HTR-8/SVneo (cell line): ENCODE measurements around the gene NF1.
"Not testable (repeated sequence)": the region's sequence is repeated elsewhere in the genome, so short reads cannot be mapped to it uniquely, and the experiment has no call there.

Experiments used
- DNase-seq: peaks from one replicate; pipeline ENCODE4 v3.0.0; 2011; ENCODE audit warnings: low spot score, mixed read lengths; ENCODE audit not compliant: insufficient read length
- FAIRE-seq: peaks from 2 replicates; lab custom pipeline; 2011; peaks lifted over from hg19 to GRCh38; lab: Jason Lieb, UNC

Gene NF1

DNA sequence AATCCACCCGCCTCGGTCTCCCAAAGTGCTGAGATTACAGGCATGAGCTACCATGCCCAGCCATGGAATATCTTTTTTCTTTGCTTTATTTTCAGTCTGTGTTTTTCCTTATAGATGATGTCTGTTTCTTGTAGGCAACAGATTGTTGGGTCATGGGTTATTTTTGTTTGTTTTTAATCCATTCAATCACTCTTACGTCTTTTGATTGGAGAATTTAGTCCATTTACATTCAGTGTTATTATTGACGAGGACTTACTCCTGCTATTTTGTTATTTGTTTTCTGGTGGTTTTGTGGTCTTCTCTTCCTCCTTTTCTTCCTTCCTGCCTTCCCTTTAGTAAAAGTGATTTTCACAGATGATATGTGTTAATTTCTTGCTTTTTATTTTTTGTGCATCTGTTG is 146.3 kb downstream of the NF1 start:
- no peak for FAIRE-seq
- no peak for DNase-seq

DNA sequence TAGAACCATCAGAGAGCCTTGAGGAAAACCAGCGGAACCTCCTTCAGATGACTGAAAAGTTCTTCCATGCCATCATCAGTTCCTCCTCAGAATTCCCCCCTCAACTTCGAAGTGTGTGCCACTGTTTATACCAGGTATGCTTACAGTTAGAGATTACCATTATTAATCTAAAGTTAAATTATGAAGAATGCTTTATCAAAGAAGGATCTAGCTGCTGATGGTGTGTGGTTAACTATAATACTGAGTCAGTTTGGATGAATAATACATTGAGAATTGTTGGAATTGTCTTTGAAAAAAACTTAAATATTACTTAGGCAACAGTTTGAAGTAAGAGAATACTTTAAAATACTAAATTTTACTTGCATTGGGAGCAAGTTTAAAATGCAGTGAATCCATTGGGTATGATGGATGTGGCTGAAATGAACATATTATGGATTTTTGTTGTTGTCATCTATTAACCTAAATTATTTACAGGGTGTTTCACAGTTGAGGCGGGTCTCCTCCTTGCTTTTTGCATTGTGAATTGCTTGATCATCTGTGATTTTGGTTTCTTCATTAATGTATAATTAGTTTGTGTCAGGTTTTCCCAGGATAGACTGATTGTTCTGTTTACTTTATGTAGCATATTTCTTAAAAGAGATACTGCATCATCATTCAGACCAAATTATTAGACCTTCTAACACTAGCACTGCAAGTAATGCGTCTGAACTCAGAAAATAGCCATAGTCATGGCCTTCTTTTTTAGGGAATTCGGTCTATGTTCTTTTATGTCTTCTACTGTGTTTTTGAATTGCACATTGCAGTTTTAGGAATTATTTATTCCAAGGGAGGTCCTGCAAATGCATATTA is 154.4 kb downstream of the NF1 start:
- no peak for FAIRE-seq
- peak; percentile 41 for DNase-seq

DNA sequence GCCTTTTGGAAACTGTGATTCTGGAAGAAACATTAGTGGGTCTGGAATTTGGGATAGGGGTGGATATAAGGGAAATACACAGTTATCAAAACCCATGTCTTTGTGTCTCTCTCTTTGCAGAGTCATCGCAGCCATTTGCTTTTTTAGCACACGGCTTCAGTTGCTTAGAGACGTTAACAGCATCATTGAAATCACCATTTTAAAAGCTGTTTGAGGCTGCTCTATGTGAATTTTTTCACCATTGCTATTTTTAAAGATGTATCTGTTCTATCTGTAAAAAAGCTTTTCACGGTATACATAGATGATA is 155.0 kb downstream of the NF1 start:
- FAIRE-seq (no peak), DNase-seq (no peak)

DNA sequence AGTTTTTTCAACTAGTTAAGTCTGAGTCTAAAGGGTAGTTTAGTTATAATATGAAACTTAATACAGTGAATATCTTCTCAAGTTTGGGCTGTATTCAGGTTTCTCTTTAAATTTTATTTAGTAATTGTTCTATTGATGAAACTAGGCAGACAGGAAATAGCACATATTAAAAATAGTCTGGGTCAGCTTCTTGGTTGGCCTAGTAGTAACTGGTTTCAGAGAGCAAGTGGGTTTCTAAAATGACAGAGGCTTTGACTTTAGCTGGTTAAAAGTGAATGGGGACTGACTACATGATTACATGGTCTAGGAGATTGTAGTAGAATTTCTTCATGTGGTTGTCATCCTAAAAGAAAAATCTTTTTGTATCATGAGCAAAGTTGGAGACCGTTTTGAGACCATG is 155.5 kb downstream of the NF1 start:
- no peak for DNase-seq

DNA sequence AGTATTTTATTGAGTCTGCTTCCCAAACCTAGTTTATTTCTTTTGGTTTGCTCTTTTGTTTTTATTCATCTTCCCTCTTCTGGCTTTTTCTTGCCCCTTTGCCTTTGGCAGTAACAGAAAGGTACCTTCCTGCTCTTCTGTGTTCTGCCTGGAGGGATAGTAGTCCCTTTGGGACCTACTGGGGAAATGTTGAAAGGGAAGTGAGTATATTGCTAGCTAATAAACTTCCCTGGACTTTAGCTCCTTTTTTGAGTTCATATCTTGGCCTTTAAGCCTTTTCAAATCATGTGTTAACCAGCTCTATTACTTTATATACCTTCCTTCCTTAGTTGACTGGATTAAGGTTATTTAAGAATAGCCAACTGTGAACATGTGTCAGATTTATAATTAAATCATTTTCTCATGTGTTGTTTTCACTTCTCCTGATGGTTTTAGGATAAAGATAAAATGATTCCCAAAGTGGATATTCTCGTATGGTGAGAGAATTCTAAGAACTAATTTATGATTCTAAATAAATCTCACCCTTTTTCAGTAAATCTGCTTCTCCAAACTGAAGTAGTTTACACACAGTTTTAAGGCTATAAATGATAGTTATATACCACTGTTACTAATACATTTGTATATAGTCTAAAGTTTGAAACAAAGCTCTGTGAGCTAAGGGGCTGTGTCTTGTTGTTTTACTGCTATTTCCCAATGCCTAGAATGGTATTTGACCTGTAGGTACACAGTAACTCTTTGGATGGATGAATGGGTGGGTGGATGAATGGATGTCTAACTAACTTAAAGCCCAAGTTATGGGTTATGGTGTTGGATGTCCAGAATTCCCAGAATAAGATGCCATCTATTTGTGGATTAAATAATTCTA is 156.6 kb downstream of the NF1 start:
- FAIRE-seq (no peak), DNase-seq (no peak)

More for the DNA sequence above, 155.5 kb downstream of the NF1 start:
- FAIRE-seq: no peak

DNA sequence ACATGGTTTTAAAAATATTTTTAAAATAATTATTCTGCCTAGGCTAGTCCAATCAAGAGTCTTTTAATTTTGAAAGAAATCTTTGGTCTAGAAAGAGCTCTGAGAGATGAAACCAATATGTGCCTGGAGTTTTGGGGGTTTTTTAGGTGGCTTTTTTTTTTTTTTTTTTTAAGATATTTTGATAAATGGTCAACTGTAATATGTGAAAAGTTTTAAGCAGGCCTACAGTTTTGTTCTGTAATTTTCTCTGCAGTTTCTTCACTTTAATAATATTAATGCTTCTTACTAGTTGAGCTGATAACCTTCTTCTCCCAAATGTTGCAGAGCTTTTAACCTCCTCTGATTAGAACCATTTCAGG is 157.2 kb downstream of the NF1 start:
- FAIRE-seq (no peak), DNase-seq (no peak)

DNA sequence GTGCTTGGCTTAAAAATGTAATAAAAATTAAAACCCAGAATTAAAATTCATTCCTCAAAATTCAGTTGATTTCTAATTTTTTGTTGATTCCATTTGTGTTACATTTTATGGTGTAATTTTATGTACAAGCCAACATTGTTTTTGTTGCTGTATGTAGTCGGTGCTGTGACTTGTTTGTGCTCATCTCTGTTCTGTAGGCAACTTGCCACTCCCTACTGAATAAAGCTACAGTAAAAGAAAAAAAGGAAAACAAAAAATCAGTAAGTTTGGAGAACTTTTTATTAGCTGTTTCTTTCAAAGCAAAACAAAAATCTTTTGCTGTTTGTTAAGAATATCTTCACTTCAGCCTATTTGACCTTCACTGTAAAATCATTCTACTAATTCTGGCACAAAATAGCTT is 158.0 kb downstream of the NF1 start:
- DNase-seq (no peak), FAIRE-seq (no peak)

DNA sequence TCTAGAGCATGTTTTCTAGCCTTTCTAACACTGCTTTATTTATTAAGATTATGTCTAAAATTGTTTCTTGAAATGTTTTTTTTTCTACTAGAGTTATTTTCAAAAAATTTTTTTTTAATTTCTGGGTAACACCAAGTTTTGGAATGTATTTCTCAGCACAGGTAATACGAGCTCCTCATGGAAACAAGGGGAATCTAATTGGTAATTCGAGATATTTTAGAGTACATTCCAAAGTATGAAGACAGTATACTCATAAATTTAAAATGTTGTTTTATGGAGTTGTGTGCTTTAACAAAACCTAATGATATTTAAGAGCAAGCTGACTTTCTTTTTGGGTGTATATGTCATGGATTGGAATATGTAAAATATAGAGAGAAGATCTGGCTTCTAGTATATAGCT is 159.9 kb downstream of the NF1 start:
- DNase-seq: no peak
- FAIRE-seq: no peak

DNA sequence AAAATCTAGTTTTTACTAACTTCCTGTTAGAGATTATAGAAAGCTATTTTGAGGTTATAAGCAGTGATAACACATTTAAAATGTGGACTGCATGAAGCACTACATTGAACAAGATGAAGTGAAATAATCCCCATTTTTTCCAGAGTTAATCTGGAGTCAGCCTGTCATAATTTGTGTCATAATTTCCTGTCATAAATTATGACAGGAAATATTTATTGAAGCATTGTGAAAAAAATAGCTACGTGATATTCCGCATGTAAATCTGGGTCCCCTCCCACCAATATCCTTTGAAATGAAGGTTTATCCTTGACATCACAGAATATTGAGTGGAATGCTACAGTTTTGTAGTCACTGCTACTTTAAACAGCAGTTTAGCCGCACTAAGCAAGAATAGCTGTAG is 162.2 kb downstream of the NF1 start:
- FAIRE-seq (no peak), DNase-seq (peak; percentile 32)

DNA sequence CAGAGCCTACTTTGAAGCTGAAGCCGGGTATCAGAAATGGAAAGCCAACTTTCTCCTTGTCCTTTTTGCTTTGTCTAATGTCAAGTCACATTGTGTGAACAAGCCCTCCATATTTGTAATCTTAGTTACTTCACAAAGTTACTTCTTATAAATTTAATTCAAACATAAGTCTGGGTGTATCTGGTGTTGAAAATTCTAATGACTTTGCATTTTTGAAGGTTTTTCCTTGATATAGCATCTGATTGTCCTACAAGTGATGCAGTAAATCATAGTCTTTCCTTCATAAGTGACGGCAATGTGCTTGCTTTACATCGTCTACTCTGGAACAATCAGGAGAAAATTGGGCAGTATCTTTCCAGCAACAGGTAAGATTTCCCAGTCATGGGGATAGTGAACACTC is 165.4 kb downstream of the NF1 start:
- no peak for DNase-seq
- FAIRE-seq: no peak

DNA sequence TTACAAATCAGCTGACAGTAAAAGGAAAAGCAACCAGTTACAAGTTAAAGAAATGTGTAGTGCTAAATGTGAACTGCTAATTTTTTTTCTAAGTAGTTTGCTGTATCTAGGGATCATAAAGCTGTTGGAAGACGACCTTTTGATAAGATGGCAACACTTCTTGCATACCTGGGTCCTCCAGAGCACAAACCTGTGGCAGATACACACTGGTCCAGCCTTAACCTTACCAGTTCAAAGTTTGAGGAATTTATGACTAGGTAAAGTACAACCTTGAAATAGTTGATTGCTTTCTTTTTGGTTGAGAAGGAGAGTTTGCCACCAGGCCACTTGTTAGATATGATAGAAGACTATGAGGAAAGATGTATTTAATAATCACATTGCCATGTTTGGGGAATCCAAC is 166.8 kb downstream of the NF1 start:
- no peak for FAIRE-seq
- DNase-seq: no peak

DNA sequence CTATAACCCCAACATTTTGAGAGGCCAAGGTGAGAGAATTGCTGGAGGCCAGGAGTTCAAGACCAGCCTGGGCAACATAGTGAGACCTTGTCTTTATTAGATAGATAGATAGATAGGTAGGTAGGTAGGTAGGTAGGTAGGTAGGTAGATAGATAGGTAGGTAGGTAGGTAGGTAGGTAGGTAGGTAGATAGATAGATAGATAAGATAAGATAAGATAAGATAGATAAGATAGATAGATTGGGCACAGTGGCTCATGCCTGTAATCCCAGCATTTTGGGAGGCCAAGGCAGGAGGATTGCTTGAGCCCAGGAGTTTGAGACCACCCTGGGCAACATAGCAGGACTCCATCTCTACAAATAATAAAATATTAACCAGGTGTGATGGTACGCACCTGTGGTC is 168.1 kb downstream of the NF1 start:
- not testable (repeated sequence) for FAIRE-seq, DNase-seq

DNA sequence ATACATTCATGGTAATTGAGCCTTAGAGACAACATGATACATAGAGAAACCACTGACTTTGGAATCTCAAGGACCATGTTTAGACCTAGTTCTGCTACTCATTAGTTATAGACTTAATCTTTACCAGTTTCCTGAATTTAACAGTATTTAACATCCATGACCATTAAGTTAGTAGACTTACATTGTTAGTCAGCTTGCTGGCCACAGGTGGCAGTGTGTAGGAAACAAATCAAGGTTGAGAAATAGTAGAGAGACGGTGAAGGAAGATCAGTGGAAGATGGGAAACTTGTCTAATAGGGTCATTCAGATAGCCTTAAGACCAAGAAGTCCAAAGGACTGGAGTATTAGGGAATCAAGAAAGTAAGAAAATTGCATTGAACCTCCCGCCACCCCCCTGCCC is 171.3 kb downstream of the NF1 start:
- FAIRE-seq (no peak), DNase-seq (no peak)

DNA sequence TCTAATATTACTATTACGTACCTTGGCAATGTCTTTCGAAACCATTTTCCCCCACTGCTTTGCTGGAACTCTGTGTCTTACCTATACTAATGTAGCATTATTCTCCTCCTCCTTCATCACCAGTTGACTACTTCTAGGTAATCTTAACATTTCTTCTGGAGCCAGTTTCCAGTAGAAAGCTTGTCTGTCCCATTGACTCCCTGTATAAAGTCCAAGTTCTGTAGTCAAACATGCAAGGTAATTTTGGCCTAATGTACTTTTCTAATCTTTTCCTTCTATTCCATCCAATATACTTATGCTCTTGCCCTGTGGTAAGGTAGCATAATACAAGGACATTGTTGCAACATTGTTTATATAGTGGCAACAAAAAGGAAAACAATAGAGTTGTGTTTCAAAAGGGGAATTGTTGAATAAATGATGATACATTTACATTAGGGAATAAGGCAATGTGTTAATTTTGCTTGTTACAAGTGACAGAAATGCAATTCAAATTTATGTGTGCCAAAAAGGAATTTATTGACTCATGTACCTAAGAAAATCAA is 174.3 kb downstream of the NF1 start:
- peak; percentile 9 for FAIRE-seq
- no peak for DNase-seq

DNA sequence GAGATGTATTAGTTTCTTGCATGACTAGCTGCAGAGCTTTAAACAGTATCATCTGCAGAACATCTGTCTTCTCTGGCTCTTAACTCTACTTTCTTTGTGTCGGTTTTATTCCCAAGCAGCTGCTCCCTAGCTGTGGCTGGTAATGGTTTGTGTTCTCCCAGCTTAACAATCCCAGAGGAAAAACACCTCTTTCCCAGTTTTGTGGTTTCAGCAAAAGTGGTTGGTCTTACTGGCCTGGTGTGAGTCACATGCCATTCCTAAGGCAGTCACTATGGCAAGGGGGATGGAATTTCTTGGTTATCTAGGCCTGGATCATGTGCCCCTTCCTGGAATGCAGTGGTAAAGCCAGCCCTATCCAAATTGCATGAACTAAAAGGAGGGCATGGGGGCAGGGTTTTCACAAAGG is 174.8 kb downstream of the NF1 start:
- FAIRE-seq (peak; percentile 99), DNase-seq (peak; percentile 88)

DNA sequence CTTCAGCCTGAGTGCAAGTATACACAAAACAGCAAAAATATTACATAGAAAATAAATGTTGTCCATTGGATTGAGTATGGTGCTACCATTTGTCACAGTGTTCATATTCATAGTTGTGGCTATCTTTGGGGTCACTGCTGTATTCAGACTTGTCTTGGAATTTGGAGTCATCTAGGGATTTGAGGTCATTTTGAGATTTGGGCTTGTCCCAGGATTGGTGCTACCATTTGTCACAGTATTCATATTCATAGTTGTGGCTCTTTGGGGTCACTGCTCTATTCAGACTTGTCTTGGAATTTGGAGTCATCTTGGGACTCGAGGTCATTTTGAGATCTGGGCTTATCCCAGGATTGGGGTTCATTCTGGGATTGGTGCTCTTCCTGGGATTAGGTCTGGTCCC is 177.5 kb downstream of the NF1 start:
- no peak for FAIRE-seq

DNA sequence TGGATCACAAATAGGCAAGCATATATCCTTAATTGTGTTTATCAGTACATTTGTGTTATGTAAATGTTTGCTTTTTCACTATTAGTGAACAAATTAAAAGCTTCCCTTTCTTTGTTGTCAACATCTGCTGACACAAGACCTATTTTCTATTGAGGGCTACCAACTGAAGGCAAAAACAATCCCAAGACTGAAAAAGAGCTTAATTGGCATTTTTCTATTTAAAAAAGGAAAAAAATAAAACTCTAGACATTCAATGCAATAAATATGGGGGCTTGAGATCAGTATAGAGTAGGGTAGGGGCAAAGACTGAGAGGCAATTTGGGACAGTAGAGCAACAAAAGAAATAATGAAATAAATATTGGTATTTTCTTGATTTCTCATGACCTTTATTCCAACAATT is 178.0 kb downstream of the NF1 start:
- FAIRE-seq: no peak

More for the DNA sequence above, 177.5 kb downstream of the NF1 start:
- DNase-seq: no peak

DNA sequence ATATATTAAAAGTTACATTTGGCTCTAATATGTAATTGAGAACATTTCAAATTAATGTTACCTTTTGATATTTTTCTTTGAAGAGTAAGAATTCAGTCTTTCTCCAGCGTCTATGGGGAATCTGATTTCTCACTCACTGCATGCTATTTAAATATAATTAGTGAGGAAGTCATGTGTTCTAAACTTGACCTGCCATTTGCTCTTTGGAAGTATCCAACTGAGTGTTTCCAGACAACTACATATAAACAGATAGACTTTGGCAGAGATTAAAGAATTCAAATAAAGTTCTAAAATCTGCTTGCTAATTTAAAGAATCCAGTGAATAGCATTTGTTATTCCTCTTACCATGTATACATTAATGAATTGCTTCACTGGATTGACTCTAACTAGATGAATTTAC is 178.7 kb downstream of the NF1 start:
- FAIRE-seq (no peak), DNase-seq (no peak)

More for the DNA sequence above, 178.0 kb downstream of the NF1 start:
- no peak for DNase-seq

DNA sequence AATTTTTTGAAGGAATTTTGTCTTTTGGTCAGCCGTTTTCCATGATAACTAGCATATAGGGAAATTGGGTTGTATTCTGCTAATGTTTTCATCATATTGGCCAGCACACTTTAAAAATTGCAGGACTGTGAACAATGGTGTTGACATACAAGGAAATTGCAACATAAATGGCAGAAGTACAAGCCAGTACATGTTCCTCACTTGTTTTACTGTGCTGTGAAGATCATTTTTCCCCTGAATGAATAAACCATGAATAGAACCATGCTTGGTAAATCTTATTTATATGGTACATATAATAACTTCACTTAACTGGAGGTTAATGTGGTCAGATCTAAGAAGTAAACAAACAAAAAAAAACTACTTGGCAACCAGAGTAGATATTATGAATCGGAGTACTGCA is 179.5 kb downstream of the NF1 start:
- no peak for FAIRE-seq
- peak; percentile 37 for DNase-seq

DNA sequence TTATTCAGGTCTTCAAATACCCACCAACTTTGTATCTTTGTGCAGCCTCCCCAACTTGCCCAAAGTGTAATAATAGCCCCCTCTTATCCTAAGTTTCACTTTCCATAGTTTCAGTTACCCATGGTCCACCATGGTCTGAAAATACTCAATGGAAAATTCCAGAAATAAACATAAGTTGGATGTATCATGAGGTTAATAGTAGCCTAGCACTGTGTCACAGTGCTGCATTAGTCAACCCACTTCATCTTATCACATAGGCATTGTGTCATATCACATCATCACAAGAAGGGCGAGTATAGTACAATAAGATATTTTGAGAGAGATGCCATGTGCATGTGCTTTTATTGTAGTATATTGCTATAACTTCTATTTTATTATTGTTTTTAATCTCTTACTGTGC is 180.3 kb downstream of the NF1 start:
- FAIRE-seq (no peak), DNase-seq (no peak)

DNA sequence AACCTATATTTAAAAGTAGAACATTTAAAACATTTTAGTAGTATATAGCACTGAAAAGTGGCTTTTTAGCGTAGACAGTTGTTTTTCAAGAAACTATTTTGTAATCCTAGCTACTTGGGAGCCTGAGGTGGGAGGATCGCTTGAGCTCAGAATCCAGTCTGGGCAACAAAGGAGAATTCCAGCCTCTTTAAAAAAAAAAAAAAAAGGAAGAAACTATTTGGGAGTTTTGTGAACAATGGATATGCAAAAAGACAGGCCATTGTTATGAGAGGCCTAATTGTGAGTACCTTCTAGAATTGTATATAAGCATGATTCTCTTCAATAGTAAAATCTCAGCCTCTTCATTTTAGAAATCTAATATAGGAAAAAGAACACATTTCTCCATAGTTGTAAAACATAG is 184.6 kb downstream of the NF1 start:
- FAIRE-seq (no peak), DNase-seq (no peak)
